GM12872 (cell line): Measurements from ENCODE around the gene ANKK1.

Experiments used
- TF ChIP-seq, protein P1 (sequence below): IDR thresholded peaks from 3 replicates; pipeline ENCODE4 v1.5.1; 2011; ENCODE audit warnings: low read depth, mild to moderate bottlenecking, low read length, moderate library complexity; ENCODE audit not compliant: insufficient read depth

The ANKK1 gene

DNA sequence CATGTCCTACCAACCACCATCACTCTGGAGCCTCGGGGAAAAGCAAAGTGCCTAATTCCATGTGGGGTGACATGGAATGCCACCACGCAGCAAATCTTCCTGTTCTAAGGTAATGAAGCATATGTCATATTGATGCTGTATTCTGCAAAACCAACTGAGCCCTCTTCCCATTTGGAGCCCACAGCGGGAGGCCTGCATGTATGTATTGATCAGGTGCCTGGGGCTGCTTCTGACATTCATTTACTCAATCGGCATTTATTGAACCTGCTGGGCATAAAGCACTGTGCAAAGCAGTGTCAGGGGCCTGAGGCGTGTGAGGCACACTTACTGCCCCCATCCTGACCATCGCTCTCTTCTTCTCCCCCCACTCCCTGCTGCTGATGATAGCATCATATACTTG is 39.1 kb downstream of the ANKK1 start:
- TF ChIP-seq, protein P1, sequence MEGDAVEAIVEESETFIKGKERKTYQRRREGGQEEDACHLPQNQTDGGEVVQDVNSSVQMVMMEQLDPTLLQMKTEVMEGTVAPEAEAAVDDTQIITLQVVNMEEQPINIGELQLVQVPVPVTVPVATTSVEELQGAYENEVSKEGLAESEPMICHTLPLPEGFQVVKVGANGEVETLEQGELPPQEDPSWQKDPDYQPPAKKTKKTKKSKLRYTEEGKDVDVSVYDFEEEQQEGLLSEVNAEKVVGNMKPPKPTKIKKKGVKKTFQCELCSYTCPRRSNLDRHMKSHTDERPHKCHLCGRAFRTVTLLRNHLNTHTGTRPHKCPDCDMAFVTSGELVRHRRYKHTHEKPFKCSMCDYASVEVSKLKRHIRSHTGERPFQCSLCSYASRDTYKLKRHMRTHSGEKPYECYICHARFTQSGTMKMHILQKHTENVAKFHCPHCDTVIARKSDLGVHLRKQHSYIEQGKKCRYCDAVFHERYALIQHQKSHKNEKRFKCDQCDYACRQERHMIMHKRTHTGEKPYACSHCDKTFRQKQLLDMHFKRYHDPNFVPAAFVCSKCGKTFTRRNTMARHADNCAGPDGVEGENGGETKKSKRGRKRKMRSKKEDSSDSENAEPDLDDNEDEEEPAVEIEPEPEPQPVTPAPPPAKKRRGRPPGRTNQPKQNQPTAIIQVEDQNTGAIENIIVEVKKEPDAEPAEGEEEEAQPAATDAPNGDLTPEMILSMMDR: no peak

DNA sequence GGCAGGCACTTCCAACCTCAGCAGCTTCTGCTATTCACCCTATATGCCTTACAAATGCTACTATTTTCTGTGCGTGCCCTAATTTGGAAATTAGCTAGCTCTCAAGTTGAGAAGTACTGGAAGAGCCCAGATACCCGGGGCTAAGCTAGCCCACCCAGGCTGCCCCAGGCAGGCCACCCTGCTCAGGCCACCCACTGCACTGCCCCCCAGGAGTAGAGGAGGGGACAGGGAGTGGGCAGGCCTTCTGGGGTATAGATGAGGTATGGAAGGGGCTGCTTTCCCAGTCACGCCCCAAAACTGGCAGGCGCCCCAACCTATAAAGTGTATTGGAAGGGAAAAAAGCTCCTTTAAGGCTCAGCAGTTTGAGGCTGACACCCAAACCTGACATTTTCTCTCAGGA is 44.2 kb downstream of the ANKK1 start:
- TF ChIP-seq, protein P1: no peak

DNA sequence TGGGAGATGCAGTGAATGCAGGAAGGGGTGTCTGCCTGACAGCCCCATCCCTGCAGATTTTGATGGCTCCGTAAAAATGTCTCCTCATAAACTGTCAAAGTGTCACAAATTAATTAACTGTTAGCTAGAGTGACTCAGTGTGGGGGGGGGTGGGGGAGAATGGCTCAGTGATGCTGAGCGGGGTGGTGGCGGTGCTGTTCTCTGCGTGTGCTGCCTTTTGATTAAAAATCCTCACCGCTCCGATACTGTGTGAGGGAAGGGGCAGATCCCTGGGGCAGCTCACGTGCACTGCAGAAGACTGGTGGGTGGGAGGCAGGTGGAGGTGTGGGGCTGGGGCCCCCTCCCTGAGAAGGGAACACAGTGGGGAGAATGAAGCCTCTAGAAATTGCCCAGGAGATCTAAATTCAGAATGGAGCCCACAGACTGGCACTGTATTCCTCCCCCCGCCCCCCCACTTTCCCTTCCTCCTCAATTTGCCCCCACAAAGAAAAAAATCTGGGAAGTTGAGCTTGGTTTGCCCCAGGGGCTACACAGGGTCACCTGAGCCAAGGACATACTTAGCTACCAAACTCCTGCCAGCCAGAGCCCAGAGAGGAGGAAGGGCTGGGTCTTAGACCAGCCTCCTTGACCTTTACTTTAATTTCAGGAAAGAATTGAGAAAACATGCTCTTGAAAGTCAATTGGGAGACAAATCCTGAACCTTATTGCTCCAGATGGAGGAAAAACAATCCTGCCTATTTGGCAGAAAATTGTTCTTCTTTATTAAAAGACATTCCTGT is 47.8 kb downstream of the ANKK1 start:
- TF ChIP-seq, protein P1: no peak

DNA sequence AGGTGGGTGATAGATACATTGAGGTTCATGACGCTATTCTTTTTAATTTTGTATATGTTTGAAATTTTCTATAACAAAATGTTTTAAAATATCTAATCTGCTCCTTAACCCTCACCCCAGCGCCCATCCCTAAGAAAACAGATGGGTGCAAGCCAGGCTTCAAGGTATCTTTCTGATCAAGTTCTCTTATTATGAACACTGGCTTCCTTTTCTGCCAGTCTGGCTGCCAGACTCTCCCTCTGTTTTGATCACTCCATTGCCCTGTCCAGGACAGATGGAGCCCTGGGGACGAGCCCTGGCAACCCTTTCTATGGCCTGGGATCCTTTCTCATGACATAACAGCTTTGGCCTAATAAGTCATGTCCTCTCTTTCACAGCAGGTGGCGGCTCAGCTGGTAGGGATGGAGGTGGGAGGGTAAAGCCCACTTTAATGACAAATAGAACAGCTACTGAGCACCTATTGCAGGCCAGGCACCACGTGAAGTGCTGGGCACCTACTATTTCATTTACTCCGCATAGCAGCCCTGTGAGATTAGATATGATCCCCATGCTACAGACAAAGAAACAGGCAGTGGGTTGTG is 49.2 kb downstream of the ANKK1 start:
- TF ChIP-seq, protein P1: no peak

DNA sequence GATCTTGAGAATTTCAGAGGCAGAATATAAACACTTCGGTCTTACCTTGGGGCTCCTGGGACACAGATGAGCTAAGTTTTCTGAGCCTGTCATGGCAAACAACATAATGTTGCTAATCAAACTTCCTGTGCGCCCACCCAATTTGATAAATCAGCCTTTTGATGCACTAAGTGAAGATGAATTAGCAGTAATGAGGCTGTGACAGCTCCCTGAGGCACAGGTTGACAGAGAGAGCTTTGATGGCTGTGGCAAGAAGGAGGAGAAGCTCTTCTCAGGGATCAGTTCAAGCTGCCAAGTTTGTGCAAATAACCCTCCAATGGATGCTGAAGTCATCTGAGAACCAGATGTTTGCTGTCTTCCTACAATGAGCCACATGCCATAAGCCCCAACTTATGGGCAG is 53.2 kb downstream of the ANKK1 start:
- TF ChIP-seq, protein P1: no peak

DNA sequence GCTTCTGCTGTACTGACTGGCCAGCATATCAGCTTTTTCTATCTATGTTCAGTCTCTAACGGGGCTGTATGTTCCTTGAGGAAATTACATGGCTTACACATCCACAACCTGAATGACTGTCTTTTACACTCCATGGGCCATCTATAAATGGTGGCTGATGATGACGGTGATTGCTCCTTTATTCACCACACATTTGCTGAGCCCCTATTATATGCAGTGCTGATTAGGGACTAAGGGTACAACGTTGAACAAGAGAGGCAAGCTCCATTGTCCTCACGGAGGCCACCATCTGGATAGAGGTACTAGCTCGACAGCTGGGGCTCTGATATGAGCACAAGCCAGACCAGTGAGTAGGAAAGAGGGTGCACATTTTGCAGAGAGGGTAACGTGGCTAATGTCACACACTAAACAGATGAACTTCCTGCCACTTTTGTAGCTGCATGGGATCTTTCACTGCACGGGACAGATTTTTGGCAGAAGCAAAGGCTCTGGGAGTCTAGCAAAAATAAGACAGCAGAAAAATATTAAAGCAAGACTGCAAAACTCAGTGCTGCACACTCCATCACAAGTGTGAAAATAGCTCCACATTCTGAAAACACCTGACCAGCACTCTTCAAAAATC is 57.0 kb downstream of the ANKK1 start:
- TF ChIP-seq, protein P1: no peak

DNA sequence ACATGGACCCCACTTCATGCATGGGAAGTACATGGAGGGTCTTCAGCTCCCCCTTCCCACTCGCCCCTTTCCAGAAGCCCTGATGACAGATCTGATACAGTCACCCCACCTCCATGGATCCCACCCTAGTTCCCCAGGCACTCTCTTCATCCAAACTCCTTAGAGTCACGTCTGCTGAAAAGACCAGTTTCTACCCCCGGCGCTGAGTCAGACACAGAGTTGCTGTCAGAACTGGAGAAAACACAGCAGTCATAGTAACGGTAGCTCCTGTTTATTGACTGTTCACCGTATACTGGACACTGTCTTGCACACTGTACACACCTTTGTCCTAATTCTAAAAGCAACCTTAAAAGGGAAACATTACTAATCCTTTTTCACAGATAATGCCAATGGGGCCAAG is 58.5 kb downstream of the ANKK1 start:
- TF ChIP-seq, protein P1: no peak
